GM18907 (cell line): ENCODE data around the gene TRIP13.
"Not testable (repeated sequence)": the region's sequence is repeated elsewhere in the genome, so short reads cannot be mapped to it uniquely, and the experiment has no call there.

Experiments
- ATAC-seq: cut with Tn5 transposase; IDR thresholded peaks from one replicate; pipeline ENCODE4 v1.9.1; 2021; ENCODE audit warnings: mild to moderate bottlenecking, moderate library complexity; ENCODE audit not compliant: unreplicated experiment

The TRIP13 gene

DNA sequence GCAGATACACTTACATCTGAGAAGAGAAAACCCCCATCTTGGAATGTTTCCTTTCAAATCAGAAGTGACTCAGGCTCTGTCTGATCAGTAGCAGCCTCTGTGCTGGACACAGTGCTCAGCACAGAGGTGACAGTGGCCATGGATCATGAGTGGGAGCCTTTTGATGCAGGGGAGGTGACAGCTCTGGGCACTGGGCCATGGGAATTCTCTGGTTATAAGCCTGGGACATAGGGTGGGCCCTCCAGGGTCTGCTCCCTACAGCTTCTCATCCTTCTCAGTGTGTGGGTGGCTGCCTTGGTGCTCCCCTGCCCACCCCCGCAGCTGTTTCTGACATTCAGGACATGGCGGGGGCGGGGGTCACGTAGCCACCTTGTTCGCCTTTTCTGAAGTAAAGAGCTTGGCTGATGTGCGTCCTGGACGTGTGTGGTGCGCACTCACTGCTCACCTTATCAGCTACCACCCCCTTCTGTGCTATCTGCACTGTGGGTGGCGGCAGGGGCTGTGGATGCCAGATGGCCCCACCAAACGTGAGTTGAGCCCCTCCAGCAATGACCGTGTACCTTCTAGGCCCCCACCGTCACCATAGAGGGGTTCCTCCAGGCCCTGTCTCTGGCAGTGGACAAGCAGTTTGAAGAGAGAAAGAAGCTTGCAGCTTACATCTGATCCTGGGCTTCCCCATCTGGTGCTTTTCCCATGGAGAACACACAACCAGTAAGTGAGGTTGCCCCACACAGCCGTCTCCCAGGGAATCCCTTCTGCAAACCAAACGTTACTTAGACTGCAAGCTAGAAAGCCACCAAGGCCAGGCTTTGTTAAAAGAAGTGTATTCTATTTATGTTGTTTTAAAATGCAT lies 24.0 kb downstream of the TRIP13 start:
- ATAC-seq = no peak

DNA sequence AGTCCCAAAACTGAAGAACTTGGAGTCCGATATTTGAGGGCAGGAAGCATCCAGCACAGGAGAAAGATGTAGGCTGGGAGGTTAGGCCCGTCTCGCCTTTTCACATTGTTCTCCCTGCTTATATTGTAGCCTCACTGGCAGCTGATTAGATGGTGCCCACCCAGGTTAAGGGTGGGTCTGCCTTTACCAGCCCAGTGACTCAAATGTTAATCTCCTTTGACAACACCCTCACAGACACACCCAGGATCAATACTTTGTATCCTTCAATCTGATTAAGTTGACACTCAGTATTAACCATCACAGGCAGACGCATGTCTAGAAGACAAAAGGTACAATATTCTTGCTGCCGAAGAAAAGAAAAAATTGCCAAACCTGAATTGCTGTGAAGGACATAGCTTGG lies 26.0 kb downstream of the TRIP13 start:
- not testable (repeated sequence) for ATAC-seq

DNA sequence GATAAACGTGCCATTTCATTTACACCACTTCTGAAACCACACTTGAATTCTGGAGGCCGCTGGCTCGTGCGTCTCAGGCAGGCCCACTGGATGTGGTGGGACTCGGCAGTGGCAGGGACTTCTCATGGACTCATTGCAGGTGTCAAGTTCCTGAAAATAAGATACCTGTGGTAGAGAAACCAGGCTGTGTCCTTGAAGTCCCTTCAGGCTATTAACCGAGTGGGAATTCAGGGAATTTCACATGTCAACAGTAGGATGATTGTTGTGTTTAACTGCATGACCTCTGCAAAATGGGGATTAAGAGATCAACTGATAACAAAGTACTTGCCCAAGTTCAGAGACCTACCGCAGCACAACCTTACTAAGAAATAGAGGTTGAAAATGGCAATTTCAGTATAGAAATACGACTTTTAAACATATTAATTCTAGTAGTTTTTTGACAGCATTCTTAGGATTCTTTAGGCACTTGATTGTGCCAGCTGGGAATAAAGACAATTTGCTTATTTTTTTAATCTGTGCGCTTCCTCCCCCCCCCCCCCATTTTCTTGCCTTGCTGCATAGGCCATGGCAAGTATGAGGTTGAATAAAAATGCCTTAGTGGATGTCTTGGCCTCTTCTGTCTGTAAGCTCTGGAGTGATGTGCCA lies 26.8 kb downstream of the TRIP13 start:
- ATAC-seq = no peak

DNA sequence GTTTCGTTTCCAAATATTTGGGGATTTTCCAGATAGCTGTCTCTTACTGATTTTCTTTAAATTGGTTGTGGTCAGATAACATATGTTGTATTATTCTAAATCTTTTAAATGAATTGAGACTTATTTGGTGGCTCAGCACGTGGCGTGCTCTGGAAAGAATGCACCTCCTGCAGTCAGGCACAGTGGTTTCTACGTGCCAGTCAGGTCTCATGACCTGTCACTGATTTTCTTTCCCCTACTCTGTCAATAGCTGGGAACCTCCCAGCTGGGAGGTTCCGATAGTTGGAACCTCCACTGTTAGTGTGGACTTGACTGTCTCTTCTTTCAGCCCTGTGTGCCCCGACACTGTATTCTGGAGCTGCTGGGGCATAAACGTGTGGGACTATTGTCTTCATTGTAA lies 27.6 kb downstream of the TRIP13 start:
- ATAC-seq = no peak

GRCh38 chr5:921456-922435 lies 29.1 kb downstream of the TRIP13 start:
- no peak for ATAC-seq

DNA sequence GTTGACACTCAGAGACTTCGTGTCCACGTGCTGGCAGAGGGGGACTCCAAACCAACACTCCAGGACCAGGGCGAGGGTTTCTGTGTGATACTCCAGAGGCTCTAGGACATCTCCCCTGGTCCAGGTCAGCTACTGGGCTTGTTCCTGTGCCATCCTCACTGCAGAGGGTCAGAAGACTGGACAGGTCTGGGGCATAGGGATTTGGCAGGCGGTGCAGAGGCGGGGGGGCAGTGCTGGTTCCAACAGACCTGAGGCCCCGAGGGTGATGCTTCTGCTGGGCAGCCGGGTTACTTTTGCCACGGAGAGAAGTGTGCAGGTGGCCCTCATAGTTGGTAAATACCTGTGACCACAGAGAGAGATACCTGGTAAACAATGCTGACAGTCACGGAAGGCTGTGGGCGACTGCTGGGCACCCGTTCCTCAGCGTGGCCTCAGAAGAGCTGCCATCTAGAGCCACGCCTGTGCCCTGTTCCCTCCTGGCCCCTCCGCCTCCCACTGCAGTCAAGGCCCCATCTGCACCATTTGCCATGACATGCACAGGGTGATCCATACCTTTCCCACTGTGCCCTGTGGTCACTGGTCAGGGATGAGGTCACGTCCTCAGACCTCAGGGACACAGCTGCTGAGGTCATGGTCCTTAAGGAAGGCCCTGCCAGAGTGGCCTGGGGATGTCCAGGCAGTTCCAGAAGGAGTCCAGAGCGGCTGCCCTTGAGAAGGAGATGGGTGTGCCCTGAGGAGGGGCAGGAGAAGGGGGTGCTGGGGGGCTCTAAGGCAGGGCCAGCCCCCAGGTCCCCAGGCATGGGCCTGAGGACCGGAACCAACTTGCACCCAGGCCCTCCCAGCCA lies 30.0 kb downstream of the TRIP13 start:
- ATAC-seq = no peak

- peak; percentile 90 for ATAC-seq
These were observed 30.7 kb downstream of the TRIP13 start for GRCh38 chr5:923281-923873.

DNA sequence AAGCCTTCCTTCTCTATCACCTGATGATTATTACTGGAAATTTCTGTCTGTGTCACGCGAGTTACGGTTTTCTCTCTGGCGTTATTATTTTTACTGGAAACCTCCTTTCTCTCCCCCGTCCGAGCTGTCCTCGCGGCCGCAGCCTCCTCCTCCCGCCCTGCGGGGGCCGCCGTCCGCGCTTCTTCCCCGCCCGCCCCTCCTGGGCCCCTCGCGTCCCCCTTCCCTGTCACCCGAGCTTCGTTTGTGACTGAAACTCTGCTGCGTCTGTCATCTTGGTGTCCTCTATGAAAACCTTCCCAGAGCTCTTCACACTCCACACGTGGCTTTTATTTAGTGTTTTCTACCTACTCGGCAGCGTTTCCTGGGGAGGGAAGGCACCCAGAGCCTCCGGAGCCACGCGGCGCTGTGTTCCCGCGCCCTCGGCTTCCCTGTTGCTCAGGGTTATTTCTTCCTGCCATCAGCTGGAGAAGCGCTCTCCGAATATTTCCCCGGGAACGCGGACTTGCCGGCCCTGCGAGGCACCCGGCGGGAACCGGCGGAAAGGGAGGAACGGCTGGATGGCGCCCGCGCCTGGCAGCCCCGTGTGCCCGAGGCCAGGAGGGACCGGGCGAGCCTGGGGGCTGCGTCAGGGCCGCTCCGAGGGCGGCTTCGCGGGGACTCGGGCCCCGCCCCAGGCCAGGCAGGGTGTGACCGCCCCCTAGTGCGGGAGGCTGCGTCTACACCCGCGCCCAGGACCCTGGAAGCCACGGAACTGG lies 33.9 kb downstream of the TRIP13 start:
- no peak for ATAC-seq

- ATAC-seq = no peak
These were observed 34.7 kb downstream of the TRIP13 start for GRCh38 chr5:927172-928015.

GRCh38 chr5:929182-929581 lies 36.5 kb downstream of the TRIP13 start:
- not testable (repeated sequence) for ATAC-seq

GRCh38 chr5:929596-929995 lies 36.9 kb downstream of the TRIP13 start:
- ATAC-seq = no peak

GRCh38 chr5:930866-931265 lies 38.2 kb downstream of the TRIP13 start:
- ATAC-seq = no peak

GRCh38 chr5:931570-932145 lies 39.0 kb downstream of the TRIP13 start:
- no peak for ATAC-seq

DNA sequence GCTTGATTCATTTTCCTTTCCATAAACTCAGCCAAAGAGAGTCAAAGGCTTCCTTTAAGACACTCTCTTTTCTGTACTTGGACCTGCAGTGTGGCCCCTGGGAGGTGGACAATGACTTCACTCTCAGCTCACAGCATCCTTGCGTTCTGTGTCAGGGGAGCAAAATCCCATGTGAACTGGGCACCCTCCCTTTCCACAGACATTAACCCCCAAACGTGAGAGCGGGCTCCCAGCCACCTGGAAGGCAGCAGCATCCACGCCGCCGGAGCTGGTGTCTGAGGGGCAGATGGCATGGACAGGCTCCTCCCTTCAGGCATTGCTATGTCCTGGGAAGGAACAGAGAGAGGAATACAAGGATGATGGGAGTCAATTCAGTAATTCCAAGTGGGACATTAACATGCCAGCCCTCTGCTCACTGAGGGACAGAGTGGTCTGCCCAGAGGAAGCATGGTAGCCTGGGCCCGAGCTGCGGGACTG lies 39.5 kb downstream of the TRIP13 start:
- ATAC-seq = no peak

GRCh38 chr5:932628-933250 lies 40.1 kb downstream of the TRIP13 start:
- no peak for ATAC-seq

DNA sequence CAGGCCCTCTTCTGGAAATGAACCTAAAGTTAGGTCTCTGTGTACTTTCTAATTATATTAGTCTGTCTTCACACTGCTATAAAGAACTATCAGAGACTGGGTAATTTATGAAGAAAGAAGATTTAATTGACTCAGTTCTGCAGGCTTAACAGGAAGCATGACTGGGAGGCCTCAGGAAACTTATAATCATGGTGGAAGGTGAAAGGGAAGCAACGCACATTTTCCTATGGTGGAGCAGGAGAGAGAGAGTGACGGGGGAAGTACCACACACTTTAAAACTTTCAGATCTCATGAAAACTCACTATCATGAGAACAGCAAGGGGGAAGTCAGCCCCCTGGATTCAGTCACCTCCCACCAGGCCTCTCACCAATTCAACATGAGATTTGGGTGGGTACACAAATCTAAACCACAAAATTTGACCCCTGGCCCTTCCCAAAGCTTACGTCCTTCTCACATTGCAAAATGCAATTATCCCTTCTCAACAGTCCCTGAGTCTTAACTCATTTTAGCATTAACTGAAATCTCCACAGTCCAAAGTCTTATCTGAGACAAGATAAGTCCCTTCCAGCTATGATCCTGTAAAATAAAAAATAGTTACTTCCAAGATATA lies 40.7 kb downstream of the TRIP13 start:
- no peak for ATAC-seq

DNA sequence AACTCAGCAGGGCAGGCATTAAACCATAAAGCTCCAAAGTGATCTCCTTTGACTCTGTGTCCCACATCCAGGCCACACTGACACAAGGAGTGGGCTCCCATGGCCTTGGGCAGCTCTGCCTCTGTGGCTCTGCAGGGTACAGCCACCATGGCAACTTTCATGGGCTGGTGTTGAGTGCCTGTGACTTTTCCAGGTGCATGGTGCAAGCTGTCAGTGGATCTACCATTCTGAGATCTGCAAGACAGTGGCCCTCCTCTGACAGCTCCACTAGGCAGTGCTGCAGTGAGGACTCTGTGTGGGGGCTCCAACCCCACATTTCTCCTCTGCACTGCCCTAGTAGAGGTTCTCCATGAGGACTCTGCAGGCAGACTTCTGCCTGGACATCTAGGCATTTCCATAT lies 41.3 kb downstream of the TRIP13 start:
- not testable (repeated sequence) for ATAC-seq
